ENCODE results near the gene LRPAP1.

Gene LRPAP1

DNA sequence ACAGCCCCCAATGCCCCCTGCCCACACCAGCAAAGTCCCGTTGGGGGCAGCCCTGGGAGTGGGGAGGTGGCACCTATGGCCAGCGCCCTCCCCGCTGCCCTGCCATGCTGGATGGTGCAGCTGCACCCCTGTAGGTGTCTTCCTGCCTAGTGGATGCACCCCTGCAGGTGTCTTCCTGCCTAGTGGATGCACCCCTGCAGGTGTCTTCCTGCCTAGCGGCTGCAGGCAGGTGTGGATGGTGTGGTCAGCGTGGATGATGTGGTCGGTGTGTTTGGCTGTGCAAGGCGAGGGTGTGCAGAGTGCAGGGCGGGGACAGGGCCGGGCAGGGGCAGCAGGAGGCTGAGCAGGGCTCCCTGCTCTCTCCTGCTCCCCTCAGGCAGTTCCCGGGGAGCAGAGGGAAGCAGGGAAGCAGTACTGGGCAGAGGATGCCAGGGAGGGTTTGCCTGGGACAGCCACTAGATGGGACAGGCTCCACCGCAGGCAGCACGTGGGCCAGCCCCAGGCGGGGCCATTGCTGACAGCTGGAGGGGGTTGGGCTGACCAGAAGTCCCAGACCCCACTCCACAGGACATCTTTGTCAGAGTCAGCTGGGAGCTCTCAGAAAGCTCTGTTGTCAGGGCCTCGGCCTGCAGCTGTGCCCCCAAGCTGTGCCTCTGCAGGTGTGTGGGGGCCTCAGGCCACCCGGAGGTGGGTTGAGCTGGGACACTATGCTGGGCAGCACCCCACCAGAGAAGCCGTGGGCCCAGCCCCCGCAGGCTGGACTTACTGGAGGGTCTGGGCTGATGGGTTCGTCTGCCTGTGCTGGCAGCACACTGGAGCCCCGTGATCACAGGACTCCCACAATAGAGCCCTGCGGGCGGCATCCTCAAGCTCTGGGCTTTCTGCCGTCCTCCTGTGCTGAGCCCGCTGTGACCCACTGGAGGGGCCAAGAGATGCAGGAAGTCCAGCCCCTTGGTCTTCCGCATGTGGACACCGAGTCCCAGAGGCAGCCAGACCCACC is 45.4 kb downstream of the LRPAP1 start:
- Histone ChIP-seq H3K27me3 (ENCODE audit: low read depth, low read length) (peaks cover 5% of the 10 kb centered on the region), H3K36me3 (ENCODE audit: control insufficient read depth in 1 of 2, insufficient read depth in 2 of 2, low read length in 2 of 2) (no peaks in the 10 kb centered on the region), H3K9me3 (ENCODE audit: control insufficient read depth in 1 of 2, low read length in 2 of 2) (no peaks in the 10 kb centered on the region), H3K4me1 (ENCODE audit: control insufficient read depth in 1 of 2, insufficient read depth in 2 of 2, low read length in 2 of 2) (peaks cover 0 to 6% of the 10 kb centered on the region in 2 donors), H3K4me3 (ENCODE audit: low read depth in 1 of 2, low read length in 2 of 2) (no peak overlapping the region), H3K27ac (ENCODE audit: low read length) (no peak overlapping the region)

DNA sequence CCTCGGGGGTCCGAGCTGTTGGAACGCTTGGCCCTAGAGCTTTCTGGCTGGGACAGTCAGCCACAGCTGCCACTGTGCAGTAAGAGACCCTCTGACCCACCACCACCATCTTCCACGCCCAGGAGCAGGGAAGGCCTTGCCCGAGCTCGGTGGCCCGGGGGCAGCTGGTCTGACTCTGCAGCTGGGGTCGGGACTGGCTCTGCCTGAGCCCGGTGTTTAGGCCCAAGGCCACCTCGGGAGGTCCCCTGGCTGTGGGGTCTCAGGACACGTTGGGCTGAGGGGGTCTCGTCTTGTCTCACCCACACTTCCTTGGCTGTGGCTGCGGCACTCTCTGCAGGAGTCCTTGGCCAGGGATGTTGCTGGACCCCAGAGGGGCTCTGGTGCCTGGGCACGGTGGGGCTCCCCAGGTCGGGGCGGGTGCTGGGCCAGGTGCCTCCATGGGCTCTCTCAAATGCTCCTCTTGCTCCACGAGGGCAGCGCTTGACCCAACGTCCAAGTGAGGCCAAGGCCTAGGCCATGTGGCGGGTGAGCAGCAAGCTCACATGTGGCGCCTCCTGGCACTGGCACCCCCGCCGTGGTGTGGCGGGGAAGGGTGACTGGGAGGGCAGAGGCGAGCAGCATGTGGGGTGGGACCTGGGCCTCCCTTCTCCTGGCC is 46.2 kb downstream of the LRPAP1 start:
- H3K9me3 ChIP-seq (ENCODE audit: control insufficient read depth in 1 of 2, low read length in 2 of 2): no peaks in the 10 kb centered on the region
- no peak overlapping the region for H3K27ac ChIP-seq (ENCODE audit: low read length)
- H3K4me3 ChIP-seq (ENCODE audit: low read depth in 1 of 2, low read length in 2 of 2): no peak overlapping the region
- H3K4me1 ChIP-seq (ENCODE audit: control insufficient read depth in 1 of 2, insufficient read depth in 2 of 2, low read length in 2 of 2): peaks cover 0 to 6% of the 10 kb centered on the region in 2 donors
- H3K36me3 ChIP-seq (ENCODE audit: control insufficient read depth in 1 of 2, insufficient read depth in 2 of 2, low read length in 2 of 2): no peaks in the 10 kb centered on the region
- peaks cover 5% of the 10 kb centered on the region for H3K27me3 ChIP-seq (ENCODE audit: low read depth, low read length)

DNA sequence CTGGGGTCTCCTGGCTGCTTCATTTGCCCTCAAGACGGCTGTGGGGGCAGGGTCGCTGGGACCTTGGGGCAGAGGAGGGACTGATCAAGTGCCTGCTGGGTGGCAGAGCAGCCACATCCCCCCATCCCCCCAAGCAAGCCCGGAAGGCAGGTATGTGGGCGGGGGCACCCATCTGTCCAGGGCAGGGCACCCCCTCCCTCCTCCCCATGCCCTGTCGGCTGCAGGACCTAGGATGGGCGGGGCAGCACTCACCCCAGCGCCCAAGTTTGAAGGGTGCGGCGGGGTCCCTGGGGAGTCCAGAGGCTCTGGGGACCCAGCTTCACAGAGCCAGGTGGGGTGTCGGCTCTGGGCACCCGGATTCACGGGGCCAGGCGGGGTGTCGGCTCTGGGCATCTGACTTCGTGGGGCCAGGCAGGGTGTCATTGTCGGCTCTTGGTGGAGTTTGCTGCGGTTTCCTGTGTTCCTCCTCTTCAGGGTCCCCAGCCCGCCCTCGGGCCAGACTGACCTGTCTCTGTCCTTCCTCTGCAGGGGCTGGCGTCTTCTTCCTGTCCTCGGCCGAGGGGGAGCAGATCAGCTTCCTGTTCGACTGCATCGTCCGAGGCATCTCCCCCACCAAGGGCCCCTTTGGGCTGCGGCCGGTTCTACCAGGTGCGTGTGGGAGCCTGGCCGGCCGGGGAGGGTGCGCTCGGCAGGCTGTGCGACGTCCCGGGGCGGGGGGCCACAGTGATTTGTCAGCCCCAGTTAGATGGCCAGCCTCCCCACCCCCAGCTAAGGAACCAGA is 47.0 kb downstream of the LRPAP1 start:
- no peaks in the 10 kb centered on the region for H3K36me3 ChIP-seq (ENCODE audit: control insufficient read depth in 1 of 2, insufficient read depth in 2 of 2, low read length in 2 of 2)
- no peak overlapping the region for H3K27ac ChIP-seq (ENCODE audit: low read length)
- no peak overlapping the region for H3K4me3 ChIP-seq (ENCODE audit: low read depth in 1 of 2, low read length in 2 of 2)
- peaks cover 5% of the 10 kb centered on the region for H3K27me3 ChIP-seq (ENCODE audit: low read depth, low read length)
- H3K9me3 ChIP-seq (ENCODE audit: control insufficient read depth in 1 of 2, low read length in 2 of 2): no peaks in the 10 kb centered on the region
- H3K4me1 ChIP-seq (ENCODE audit: control insufficient read depth in 1 of 2, insufficient read depth in 2 of 2, low read length in 2 of 2): peaks cover 0 to 8% of the 10 kb centered on the region in 2 donors

DNA sequence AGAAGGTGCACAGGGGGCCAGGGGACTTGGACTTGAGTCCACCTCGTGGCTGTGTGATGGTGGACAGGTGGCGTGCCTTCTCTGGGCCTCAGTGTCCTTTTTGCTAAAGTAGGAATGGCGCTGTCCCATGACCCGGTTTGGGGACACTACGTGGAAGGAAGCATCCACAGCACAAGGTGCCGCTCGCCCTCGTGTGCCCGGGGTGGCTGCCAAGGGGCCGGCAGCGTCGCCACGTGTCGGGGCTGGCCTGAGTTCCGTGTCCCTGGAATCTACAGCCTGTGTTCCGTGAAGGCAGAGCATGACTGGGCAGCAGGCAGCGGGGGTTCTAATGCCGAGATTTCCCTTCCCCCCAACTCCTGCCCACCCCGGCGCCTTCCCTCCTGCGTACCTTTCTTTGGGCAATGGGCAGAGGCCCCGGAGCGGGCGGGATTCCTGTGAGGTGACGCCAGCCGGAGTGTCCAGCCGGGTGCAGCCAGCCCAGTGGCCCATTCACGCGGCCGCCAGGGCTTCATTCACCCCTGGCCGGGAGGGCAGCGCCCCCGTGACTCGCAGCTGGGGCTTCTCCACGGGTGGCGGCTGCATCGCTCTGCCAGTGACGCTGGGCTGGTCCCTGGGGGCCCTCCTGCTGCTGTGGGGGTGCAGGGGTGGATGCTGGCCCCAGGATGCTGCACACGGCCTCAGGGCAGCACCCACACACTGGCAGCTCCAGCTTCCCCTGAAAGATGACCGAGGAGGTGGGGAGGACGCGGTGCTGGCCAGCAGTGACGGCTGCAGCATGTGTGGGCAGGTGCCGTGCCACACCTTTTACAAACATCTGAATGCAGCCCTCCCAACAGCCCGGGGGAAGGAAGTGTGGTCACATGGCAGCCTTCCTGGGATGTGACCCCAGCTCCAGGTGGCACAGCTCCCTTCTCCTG is 47.9 kb downstream of the LRPAP1 start:
- Histone ChIP-seq H3K4me3 (ENCODE audit: low read depth in 1 of 2, low read length in 2 of 2) (no peak overlapping the region), H3K27me3 (ENCODE audit: low read depth, low read length) (peaks cover 5% of the 10 kb centered on the region), H3K27ac (ENCODE audit: low read length) (no peak overlapping the region), H3K36me3 (ENCODE audit: control insufficient read depth in 1 of 2, insufficient read depth in 2 of 2, low read length in 2 of 2) (no peaks in the 10 kb centered on the region), H3K4me1 (ENCODE audit: control insufficient read depth in 1 of 2, insufficient read depth in 2 of 2, low read length in 2 of 2) (peaks cover 0 to 8% of the 10 kb centered on the region in 2 donors), H3K9me3 (ENCODE audit: control insufficient read depth in 1 of 2, low read length in 2 of 2) (no peaks in the 10 kb centered on the region)

DNA sequence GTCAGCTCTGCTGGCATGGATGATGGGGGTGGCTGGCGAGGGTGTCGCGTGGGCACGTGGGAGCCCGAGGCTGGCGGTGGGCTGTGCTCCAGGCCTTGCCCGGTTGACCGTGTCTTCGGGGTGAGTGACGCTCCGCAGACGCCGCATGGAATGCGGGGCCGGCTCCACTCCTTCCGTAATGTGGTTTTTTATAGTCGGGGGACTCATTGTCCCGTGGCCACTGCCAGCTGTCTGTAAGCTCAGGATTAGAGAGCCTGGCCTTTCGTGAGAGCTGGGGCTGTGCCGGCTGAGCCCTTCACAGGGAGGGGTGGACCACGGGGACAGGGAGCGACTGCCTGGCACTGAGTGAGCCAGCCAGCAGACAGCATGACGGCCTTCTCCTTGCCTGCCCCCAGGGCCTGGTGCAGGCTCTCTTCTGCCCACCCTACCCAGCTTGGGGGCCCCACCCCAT is 48.7 kb downstream of the LRPAP1 start:
- Histone ChIP-seq H3K27ac (ENCODE audit: low read length) (no peak overlapping the region), H3K4me1 (ENCODE audit: control insufficient read depth in 1 of 2, insufficient read depth in 2 of 2, low read length in 2 of 2) (peaks cover 0 to 8% of the 10 kb centered on the region in 2 donors), H3K27me3 (ENCODE audit: low read depth, low read length) (peaks cover 5% of the 10 kb centered on the region), H3K36me3 (ENCODE audit: control insufficient read depth in 1 of 2, insufficient read depth in 2 of 2, low read length in 2 of 2) (no peaks in the 10 kb centered on the region), H3K4me3 (ENCODE audit: low read depth in 1 of 2, low read length in 2 of 2) (no peak overlapping the region), H3K9me3 (ENCODE audit: control insufficient read depth in 1 of 2, low read length in 2 of 2) (no peaks in the 10 kb centered on the region)

DNA sequence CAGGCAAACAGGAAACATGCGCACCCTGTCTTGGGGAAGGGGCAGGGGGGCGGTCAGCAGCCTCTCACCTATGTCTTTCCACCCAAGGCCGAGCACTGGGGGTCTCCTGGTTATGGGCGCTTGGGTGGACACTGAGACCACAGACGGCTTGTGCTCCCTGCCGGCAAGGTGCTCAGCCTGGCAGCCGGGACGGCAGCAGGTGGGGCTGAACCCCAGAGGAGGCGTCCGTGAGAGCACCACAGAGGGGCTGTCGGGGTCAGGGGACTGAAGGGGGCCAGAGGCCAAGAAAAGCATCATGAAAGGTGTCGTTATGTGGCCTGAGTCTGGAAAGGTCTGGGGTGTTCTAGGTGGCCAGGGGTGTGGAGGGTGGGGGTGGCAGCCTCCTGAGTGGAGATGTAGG is 49.5 kb downstream of the LRPAP1 start:
- Histone ChIP-seq H3K27me3 (ENCODE audit: low read depth, low read length) (peaks cover 5% of the 10 kb centered on the region), H3K4me3 (ENCODE audit: low read depth in 1 of 2, low read length in 2 of 2) (no peak overlapping the region), H3K4me1 (ENCODE audit: control insufficient read depth in 1 of 2, insufficient read depth in 2 of 2, low read length in 2 of 2) (peaks cover 0 to 8% of the 10 kb centered on the region in 2 donors), H3K27ac (ENCODE audit: low read length) (no peak overlapping the region), H3K36me3 (ENCODE audit: control insufficient read depth in 1 of 2, insufficient read depth in 2 of 2, low read length in 2 of 2) (no peaks in the 10 kb centered on the region), H3K9me3 (ENCODE audit: control insufficient read depth in 1 of 2, low read length in 2 of 2) (no peaks in the 10 kb centered on the region)

DNA sequence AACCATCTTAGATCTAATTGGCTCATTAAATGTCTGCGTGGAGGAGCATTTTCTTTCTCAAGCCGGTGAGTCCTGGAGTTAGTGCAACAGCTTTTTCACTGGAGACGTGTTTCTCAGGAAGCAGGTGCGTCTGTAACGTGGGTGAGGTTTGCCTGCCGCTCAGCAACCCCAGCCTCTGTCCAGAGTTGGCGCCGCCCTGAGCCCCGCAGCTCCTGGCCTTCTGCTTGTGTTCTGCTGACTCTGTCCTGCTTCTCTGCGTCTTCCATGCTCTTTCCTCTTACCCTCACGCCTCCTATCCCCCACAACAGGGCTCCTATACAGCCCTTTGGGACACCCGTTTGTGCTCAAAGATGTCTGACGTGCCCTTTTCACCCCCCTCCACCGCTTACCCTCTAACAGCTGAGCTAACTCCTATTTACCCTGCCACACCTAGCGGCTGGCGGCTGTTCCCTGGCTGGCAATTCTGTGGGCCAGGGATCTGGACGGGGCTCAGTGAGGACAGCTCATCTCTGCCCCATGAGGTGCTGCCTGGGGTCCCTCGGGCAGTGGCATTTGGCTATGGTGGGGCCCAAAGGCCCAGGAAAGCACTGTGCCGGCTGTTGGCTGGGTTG is 50.3 kb downstream of the LRPAP1 start:
- no peaks in the 10 kb centered on the region for H3K36me3 ChIP-seq (ENCODE audit: control insufficient read depth in 1 of 2, insufficient read depth in 2 of 2, low read length in 2 of 2)
- H3K27me3 ChIP-seq (ENCODE audit: low read depth, low read length): peaks cover 5% of the 10 kb centered on the region
- no peak overlapping the region for H3K4me3 ChIP-seq (ENCODE audit: low read depth in 1 of 2, low read length in 2 of 2)
- H3K4me1 ChIP-seq (ENCODE audit: control insufficient read depth in 1 of 2, insufficient read depth in 2 of 2, low read length in 2 of 2): peaks cover 0 to 8% of the 10 kb centered on the region in 2 donors
- H3K27ac ChIP-seq (ENCODE audit: low read length): no peak overlapping the region
- no peaks in the 10 kb centered on the region for H3K9me3 ChIP-seq (ENCODE audit: control insufficient read depth in 1 of 2, low read length in 2 of 2)

DNA sequence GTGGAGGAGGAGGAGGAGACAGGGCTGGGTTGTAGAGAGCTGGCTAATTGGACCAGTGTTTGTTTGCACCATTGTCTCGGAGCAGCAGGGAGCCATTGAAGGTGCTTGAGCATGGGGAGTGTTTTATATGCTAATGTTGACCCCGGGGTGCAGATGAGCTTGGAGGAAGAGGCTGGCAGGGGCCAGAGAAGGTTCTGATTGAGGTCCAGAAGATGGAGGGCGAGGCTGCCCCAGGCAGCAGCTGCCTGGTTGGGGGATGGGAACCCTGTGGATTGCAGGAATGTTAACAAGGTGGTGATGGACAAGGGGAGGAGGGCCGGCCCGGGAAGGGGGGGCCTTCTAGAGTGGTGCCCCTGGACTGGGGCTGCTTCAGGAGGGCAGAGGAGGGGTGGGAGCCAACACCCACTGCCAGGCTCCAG is 51.1 kb downstream of the LRPAP1 start:
- Histone ChIP-seq H3K27ac (ENCODE audit: low read length) (no peak overlapping the region), H3K4me1 (ENCODE audit: control insufficient read depth in 1 of 2, insufficient read depth in 2 of 2, low read length in 2 of 2) (peaks cover 0 to 8% of the 10 kb centered on the region in 2 donors)

DNA sequence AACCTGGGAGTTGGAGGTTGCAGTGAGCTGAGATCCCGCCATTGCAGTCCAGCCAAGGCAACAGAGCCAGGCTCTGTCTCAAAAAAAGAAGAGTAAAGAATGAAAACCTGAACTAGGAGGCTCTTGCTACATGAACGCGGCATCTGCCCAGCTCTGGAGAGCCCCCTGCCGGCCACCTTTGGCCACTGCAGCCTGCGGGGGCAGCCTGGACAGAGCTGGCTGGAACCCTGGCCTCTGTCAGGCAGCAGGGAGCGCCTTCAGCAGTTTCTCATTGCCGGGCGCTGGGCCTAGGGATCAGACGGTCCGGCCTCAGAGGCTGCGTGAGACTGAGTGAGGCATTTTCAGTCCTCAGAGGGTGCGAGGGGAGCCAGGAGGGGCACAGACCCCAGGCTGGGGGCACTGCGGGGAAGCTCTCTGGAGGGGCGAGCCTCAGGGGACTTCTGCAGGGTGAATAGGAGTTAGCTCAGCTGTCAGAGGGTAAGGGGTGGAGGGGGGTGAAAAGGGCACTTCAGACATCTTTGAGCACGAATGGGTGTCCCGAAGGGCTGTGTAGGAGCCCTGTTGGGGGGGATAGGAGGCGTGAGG is 51.6 kb downstream of the LRPAP1 start:
- Histone ChIP-seq H3K9me3 (ENCODE audit: control insufficient read depth in 1 of 2, low read length in 2 of 2) (no peaks in the 10 kb centered on the region), H3K36me3 (ENCODE audit: control insufficient read depth in 1 of 2, insufficient read depth in 2 of 2, low read length in 2 of 2) (no peaks in the 10 kb centered on the region), H3K27me3 (ENCODE audit: low read depth, low read length) (peaks cover 5% of the 10 kb centered on the region), H3K4me1 (ENCODE audit: control insufficient read depth in 1 of 2, insufficient read depth in 2 of 2, low read length in 2 of 2) (peaks cover 0 to 8% of the 10 kb centered on the region in 2 donors), H3K4me3 (ENCODE audit: low read depth in 1 of 2, low read length in 2 of 2) (no peak overlapping the region), H3K27ac (ENCODE audit: low read length) (no peak overlapping the region)

More for the DNA sequence above, 51.1 kb downstream of the LRPAP1 start:
- H3K36me3 ChIP-seq (ENCODE audit: control insufficient read depth in 1 of 2, insufficient read depth in 2 of 2, low read length in 2 of 2): no peaks in the 10 kb centered on the region
- no peaks in the 10 kb centered on the region for H3K9me3 ChIP-seq (ENCODE audit: control insufficient read depth in 1 of 2, low read length in 2 of 2)
- H3K4me3 ChIP-seq (ENCODE audit: low read depth in 1 of 2, low read length in 2 of 2): no peak overlapping the region
- H3K27me3 ChIP-seq (ENCODE audit: low read depth, low read length): peaks cover 5% of the 10 kb centered on the region
